Ureter (tissue), 1 donor: ENCODE results near the gene SMAD2. TPM values are rescaled to one million over a fixed set of nuclear protein-coding genes. Genes with fewer than 3 reads are reported as not detected.
"Not testable (repeated sequence)": the region's sequence is repeated elsewhere in the genome, so short reads cannot be mapped to it uniquely, and the experiment has no call there.

Source experiments
- DNase-seq: peaks from one replicate; pipeline ENCODE4 v3.0.0-alpha.2; 2020; ENCODE audit warnings: low spot score
- total RNA-seq: library from RNA; stranded (reverse); gene quantifications from one replicate; pipeline ENCODE4 v1.2.4, GENCODE V29; 2023
- donor health status: DM: yes; HTN: yes; CAD: no.

The SMAD2 gene
- total RNA-seq, 1 donor from 2014 or later = 128 TPM

GRCh38 chr18:47844828-47845498 is 85.5 kb downstream of the SMAD2 start:
- DNase-seq = no peak

DNA sequence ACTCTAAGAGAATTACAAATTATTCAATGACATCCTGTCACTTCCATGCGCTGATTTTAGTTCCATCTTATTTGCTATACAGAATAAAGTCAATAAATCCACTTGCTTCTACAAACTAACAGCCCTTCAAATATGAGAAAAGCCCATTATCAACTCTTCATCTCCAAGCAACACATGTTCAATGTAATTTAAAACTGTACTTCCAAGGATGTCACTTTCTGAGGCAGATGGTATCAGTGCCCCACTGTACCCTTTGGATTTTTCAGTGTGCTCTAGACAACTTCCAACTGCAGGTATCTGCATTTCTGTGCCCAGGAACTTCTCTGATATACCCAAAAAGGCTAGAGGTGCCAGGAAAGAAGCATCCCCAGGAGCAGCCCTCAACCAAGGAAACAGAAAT is 87.6 kb downstream of the SMAD2 start:
- DNase-seq = no peak

GRCh38 chr18:47838396-47838795 is 92.1 kb downstream of the SMAD2 start:
- DNase-seq = no peak

GRCh38 chr18:47832348-47832747 is 98.1 kb downstream of the SMAD2 start:
- no peak for DNase-seq

- DNase-seq = no peak
These were observed 99.1 kb downstream of the SMAD2 start for GRCh38 chr18:47831351-47831750.

DNA sequence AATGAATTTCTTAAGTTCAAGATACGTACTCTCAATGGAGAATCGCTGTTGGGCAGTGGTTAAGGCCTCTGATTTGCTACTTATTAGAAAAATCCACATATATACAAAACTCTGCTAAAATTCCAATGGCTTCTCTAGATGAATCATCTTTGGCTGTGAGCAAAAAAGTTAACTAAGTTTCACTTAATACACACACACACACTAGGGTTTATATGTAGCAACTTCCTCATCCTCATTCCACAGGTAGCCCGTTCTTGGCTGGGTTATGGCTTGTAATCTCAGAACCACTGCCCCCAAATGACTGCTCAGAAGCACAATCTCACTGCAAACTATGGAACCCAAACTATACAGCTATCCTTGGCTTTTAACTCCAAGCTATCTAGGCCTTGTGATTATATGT is 99.7 kb downstream of the SMAD2 start:
- DNase-seq = no peak

- DNase-seq = no peak
These were observed 100.6 kb downstream of the SMAD2 start for GRCh38 chr18:47829831-47830230.

DNA sequence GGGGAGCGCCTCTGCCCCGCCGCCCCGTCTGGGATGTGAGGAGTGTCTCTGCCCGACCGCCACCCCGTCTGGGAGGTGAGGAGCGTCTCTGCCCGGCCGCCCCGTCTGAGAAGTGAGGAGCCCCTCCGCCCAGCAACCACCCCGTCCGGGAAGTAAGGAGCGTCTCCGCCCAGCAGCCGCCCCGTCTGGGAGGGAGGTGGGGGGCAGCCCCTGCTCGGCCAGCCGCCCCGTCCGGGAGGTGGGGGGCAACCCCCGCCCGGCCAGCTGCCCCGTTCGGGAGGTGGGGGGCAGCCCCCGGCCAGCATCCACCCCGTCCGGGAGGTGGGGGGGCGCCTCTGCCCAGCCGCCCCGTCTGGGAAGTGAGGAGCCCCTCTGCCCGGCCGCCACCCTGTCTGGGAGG is 102.4 kb downstream of the SMAD2 start:
- DNase-seq = not testable (repeated sequence)

DNA sequence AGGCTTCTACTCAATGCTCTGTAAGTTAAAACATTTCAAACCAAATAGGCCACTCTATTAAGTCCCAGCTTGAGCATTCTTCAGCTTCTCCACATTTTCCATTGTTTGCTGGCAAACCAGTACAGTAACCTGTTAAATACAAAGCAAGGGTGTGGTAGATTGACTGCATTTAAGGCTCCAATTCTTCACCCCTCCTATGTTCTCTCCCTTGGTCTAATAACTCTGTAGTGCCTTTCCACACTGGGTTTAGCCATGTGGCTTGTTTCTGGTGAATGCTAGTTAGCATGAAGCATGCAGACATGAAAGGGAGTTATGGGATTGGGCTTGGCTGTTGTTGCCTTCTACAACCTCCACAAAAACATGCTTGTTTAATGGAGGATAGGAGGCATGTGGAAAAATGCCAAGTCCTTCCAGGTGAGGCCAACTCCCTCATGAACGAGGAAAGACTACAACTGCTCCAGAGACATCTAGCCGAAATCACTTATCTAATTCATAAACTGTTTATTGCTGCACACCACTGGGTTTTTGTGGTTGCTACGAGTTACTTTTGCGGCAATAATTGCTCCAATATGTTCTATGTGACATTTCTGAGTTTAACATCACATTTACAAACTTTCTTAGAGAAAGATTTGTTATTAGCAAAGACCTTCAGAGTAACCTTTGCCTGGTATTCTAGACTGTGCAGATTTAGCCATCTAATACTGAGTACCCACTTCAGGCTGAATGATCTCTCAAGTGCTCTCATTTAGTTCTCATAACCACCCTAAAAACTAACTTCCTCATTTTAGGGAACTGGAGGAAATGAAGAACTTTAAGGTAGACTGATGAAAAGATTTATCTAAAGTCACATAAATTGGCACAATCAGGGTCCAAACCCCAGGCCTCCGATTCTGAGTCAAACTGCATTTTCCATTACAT is 104.0 kb downstream of the SMAD2 start:
- DNase-seq = no peak

GRCh38 chr18:47821314-47821713 is 109.1 kb downstream of the SMAD2 start:
- no peak for DNase-seq

GRCh38 chr18:47817795-47818077 is 112.7 kb downstream of the SMAD2 start:
- DNase-seq = no peak

DNA sequence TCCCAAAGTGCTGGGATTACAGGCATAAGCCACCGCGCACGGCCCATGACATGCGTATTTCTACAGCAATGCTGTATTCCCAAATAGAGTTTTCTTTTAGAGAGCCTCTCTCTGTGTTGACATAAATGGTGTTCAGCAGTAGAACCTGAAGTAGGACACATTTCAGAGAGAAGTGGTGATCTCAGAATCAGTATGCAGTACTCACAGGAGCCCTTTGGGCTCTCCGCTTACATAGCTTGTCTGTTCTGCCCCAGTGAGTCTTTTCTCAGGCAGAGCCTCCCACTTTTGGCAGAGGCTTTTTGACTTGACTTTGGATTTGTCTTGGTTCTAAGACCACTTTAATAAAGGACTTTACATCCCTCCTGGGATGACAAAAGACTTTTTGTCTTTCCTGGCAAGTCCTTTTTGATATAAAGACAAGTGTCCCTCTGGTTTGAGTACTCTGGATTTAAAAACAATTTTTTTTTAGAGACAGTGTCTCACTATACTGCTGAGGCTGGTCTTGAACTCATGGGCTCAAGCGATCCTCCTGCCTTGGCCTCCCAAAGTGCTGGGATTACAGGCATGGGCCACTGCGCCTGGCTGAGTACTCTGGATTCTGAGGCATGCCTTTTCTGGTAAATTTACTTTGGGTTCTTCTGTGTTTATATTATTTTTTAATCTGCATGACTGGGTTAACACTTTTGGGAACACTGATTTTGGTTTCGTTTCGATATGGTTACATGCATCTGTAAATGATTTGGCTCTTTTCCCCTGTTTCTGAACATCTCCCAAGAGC is 113.3 kb downstream of the SMAD2 start:
- DNase-seq = no peak

- no peak for DNase-seq
These were observed 114.8 kb downstream of the SMAD2 start for GRCh38 chr18:47815486-47816270.

GRCh38 chr18:47809420-47809819 is 121.0 kb downstream of the SMAD2 start:
- no peak for DNase-seq

GRCh38 chr18:47802802-47803201 is 127.7 kb downstream of the SMAD2 start:
- no peak for DNase-seq

DNA sequence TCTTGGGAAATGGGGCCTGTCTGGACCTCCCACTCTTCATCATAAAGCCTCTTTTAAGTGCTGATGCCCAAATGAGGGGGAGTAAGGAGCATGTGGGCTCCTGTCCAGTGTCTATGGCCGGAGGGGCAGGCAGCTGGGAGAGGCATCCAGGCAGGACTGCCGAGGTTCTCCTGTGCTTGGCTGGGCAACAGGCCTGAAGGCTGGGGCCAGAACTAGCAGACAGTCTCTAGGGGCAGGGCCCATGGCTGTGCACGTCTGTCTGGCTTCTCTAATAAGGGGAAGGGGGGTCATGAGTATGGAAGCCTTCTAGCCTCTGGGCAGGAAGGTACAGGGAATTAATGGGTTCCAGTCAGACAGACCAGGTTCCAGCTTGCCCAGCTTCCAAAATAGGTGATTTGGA is 128.6 kb downstream of the SMAD2 start:
- DNase-seq = no peak

DNA sequence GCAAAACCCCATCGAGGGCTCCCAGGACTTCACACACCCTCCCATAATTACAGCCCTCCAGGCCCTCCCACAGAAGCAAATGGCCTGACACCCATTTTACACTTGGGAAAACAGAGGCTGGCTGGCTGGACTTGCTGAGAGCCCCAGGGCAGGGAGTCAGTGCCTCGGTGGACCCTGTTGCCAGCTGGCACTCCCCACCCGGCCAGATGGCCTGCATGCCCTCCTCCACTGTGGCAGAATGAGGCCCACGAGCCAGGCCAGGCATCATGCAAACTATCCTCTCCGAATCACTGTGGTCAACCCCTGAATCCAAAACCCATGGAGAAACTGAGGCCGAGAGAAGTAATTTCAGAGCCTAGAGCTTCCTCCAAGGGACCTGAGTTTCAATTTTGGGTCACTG is 129.7 kb downstream of the SMAD2 start:
- no peak for DNase-seq

DNA sequence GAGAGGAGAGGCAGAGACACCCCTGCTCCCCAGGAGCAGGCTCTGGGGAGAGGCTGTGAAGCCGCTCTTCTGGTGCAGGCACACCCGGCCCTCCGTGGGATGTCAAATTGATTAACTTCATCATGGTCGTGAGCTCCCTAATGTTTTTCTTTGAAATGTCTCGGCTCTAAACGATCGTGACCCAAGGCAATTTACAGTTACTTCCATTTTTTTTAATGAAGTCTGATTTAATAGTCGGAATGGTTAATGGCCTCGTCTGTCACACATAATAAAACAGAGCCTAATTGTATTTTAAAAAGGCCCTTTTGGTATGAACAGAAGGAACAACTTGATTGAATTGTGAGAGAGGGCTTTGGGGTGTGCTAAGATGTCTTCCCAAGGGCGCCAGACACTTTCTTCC is 130.2 kb downstream of the SMAD2 start:
- no peak for DNase-seq

DNA sequence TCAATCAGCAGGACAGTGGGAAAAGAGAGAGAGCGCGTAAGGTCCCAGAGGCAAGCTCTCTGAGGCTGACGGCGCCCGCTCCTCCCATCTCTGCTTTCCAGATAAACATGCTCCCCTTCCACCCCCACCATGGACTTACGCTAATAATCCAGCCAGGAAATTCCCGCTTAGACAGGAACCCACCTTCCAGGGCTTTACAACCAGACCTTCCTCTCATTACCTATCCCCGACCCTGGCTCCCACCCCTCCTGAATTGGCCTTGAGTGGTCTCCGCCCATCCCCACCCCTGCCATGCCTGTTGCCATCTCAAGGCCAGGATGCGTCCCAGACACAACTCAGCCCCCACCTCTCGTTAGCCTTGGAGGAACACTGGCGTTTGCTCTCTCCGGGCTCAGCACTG is 131.1 kb downstream of the SMAD2 start:
- no peak for DNase-seq

- DNase-seq = no peak
These were observed 132.1 kb downstream of the SMAD2 start for GRCh38 chr18:47798366-47798765.

GRCh38 chr18:47797126-47797525 is 133.3 kb downstream of the SMAD2 start:
- DNase-seq = no peak

GRCh38 chr18:47795434-47795814 is 135.0 kb downstream of the SMAD2 start:
- no peak for DNase-seq
